Effector CD4-positive, alpha-beta T cell (primary cell): ENCODE measurements around the gene HSD11B1. TPM values are rescaled to one million over a fixed set of nuclear protein-coding genes. Genes with fewer than 3 reads are reported as not detected.

Experiments
- DNase-seq: peaks from one replicate; pipeline ENCODE4 v3.0.0-alpha.2; 2020
- total RNA-seq: gene quantifications from one replicate; lab custom pipeline; 2026; lab: John Stamatoyannopoulos, UW

The HSD11B1 gene
- total RNA-seq: not detected

GRCh38 chr1:209704584-209704983 lies at the start of gene HSD11B1:
Gene HSD11B1 (plus strand): TSS chr1:209704846. CDS start chr1:209704943, 97 bp downstream.
- DNase-seq: no peak

- no peak for DNase-seq
These were observed 49.0 kb upstream of the HSD11B1 start for GRCh38 chr1:209655411-209656231.

GRCh38 chr1:209657140-209657879 lies 47.3 kb upstream of the HSD11B1 start:
- DNase-seq: no peak

- no peak for DNase-seq
These were observed 46.7 kb upstream of the HSD11B1 start for GRCh38 chr1:209657918-209658317.

- DNase-seq: no peak
These were observed 44.7 kb upstream of the HSD11B1 start for GRCh38 chr1:209659909-209660308.

GRCh38 chr1:209661071-209661470 lies 43.6 kb upstream of the HSD11B1 start:
- no peak for DNase-seq

- DNase-seq: no peak
These were observed 41.7 kb upstream of the HSD11B1 start for GRCh38 chr1:209662879-209663327.

- DNase-seq: no peak
These were observed 37.5 kb upstream of the HSD11B1 start for GRCh38 chr1:209667103-209667502.

- no peak for DNase-seq
These were observed 36.9 kb upstream of the HSD11B1 start for GRCh38 chr1:209667708-209668107.

GRCh38 chr1:209670441-209671082 lies 34.1 kb upstream of the HSD11B1 start:
- no peak for DNase-seq

- no peak for DNase-seq
These were observed 31.7 kb upstream of the HSD11B1 start for GRCh38 chr1:209672705-209673630.

- DNase-seq: no peak
These were observed 30.8 kb upstream of the HSD11B1 start for GRCh38 chr1:209673631-209674417.

- DNase-seq: no peak
These were observed 29.6 kb upstream of the HSD11B1 start, which contains the start of gene G0S2 for GRCh38 chr1:209674957-209675564. Gene G0S2 (plus strand): TSS chr1:209675412. CDS start chr1:209675685, 273 bp downstream.

GRCh38 chr1:209675565-209676154 lies 29.0 kb upstream of the HSD11B1 start:
- no peak for DNase-seq

GRCh38 chr1:209678981-209679539 lies 25.6 kb upstream of the HSD11B1 start:
- DNase-seq: no peak

GRCh38 chr1:209685821-209686220 lies 18.8 kb upstream of the HSD11B1 start:
- DNase-seq: no peak

- DNase-seq: no peak
These were observed 18.3 kb upstream of the HSD11B1 start for GRCh38 chr1:209686322-209686721.

GRCh38 chr1:209688746-209689234 lies 15.9 kb upstream of the HSD11B1 start:
- no peak for DNase-seq

- DNase-seq: no peak
These were observed 15.2 kb upstream of the HSD11B1 start for GRCh38 chr1:209689477-209689876.

- DNase-seq: no peak
These were observed 13.4 kb upstream of the HSD11B1 start for GRCh38 chr1:209691237-209691636.
